ENCODE data around the gene DIS3L. TPM values are rescaled to one million over a fixed set of nuclear protein-coding genes. Genes with fewer than 3 reads are reported as not detected.

Gene DIS3L
- total and polyA plus RNA-seq, 2 experiments from 2014 or later, result 27.2 to 39.6 TPM

GRCh38 chr15:66269326-66270090 lies 23.9 kb upstream of the DIS3L start:
- Histone ChIP-seq H3K4me1 (ENCODE audit: low read depth) (peaks cover 8% of the 10 kb centered on the region), H3K27me3 (no peaks in the 10 kb centered on the region), H3K9me3 (ENCODE audit: low read depth) (no peaks in the 10 kb centered on the region), H3K4me3 (no peak overlapping the region), H3K27ac (no peak overlapping the region), H3K36me3 (no peaks in the 10 kb centered on the region)
- no peak for TF ChIP-seq CTCF (IDR thresholded peaks at IDR 0.05; ENCODE audit: low read depth, low read length)
- peak; percentile 42 to 56 for DNase-seq (ENCODE audit: low read depth in 1 of 2, low spot score in 1 of 2)

- no peak overlapping the region for H3K27ac ChIP-seq
- DNase-seq (ENCODE audit: low read depth in 1 of 2, low spot score in 1 of 2), result no peak
- no peak for TF ChIP-seq CTCF (IDR thresholded peaks at IDR 0.05; ENCODE audit: low read depth, low read length)
- H3K27me3 ChIP-seq, result no peaks in the 10 kb centered on the region
- H3K9me3 ChIP-seq (ENCODE audit: low read depth), result no peaks in the 10 kb centered on the region
- H3K4me1 ChIP-seq (ENCODE audit: low read depth), result peaks cover 8% of the 10 kb centered on the region
- H3K36me3 ChIP-seq, result no peaks in the 10 kb centered on the region
- H3K4me3 ChIP-seq, result no peak overlapping the region
Measured at GRCh38 chr15:66270932-66271331, 22.4 kb upstream of the DIS3L start.

- Histone ChIP-seq H3K9me3 (ENCODE audit: low read depth) (no peaks in the 10 kb centered on the region), H3K4me3 (no peak overlapping the region), H3K36me3 (no peaks in the 10 kb centered on the region), H3K4me1 (ENCODE audit: low read depth) (no peaks in the 10 kb centered on the region), H3K27me3 (no peaks in the 10 kb centered on the region), H3K27ac (no peak overlapping the region)
- DNase-seq (ENCODE audit: low read depth in 1 of 2, low spot score in 1 of 2), result no peak
- TF ChIP-seq CTCF (IDR thresholded peaks at IDR 0.05; ENCODE audit: low read depth, low read length), result no peak
Measured at GRCh38 chr15:66275352-66275751, 18.0 kb upstream of the DIS3L start.

GRCh38 chr15:66276546-66276945 lies 16.8 kb upstream of the DIS3L start:
- H3K9me3 ChIP-seq (ENCODE audit: low read depth), result no peaks in the 10 kb centered on the region
- H3K36me3 ChIP-seq, result no peaks in the 10 kb centered on the region
- no peak overlapping the region for H3K4me3 ChIP-seq
- H3K27ac ChIP-seq, result no peak overlapping the region
- H3K4me1 ChIP-seq (ENCODE audit: low read depth), result no peaks in the 10 kb centered on the region
- H3K27me3 ChIP-seq, result no peaks in the 10 kb centered on the region
- no peak for DNase-seq (ENCODE audit: low read depth in 1 of 2, low spot score in 1 of 2)
- no peak for TF ChIP-seq CTCF (IDR thresholded peaks at IDR 0.05; ENCODE audit: low read depth, low read length)

- Histone ChIP-seq H3K27ac (no peak overlapping the region), H3K9me3 (ENCODE audit: low read depth) (no peaks in the 10 kb centered on the region), H3K27me3 (no peaks in the 10 kb centered on the region), H3K4me3 (no peak overlapping the region), H3K36me3 (no peaks in the 10 kb centered on the region), H3K4me1 (ENCODE audit: low read depth) (no peaks in the 10 kb centered on the region)
- no peak for TF ChIP-seq CTCF (IDR thresholded peaks at IDR 0.05; ENCODE audit: low read depth, low read length)
- no peak for DNase-seq (ENCODE audit: low read depth in 1 of 2, low spot score in 1 of 2)
Measured at GRCh38 chr15:66278056-66278455, 15.3 kb upstream of the DIS3L start.

Data from cardiac muscle cell (in vitro differentiated cells and primary cell).